MCF 10A (cell line): ENCODE results near the gene CCDC197. TPM values are rescaled to one million over a fixed set of nuclear protein-coding genes. Genes with fewer than 3 reads are reported as not detected.

Experiments used
- BruUV-seq: library from RNA; stranded (reverse); fragments of 400-500 nt; replicated peaks from 2 replicates; lab custom pipeline; 2021; lab: Mats Ljungman, UMichigan
- CTCF ChIA-PET: fragments of 300-600 bp; sonication (Branson Sonifier 250); formaldehyde crosslinking; extraction: SDS; loops from one replicate; lab custom pipeline; 2021; ENCODE audit warnings: antibody characterized with exemption, inconsistent platforms; lab: Yijun Ruan, JAX
- POLR2A ChIA-PET: fragments of 300-600, 350-650 bp; sonication (Branson Sonifier 250); formaldehyde crosslinking; extraction: SDS; loops from one replicate; lab custom pipeline; 2020; ENCODE audit warnings: antibody characterized with exemption, inconsistent platforms; lab: Yijun Ruan, JAX
- DNase-seq: peaks from one replicate; pipeline ENCODE4 v3.0.0-alpha.2; 2018; ENCODE audit not compliant: unreplicated experiment
- H3K27ac Mint-ChIP-seq: one replicate; pipeline ENCODE4 v1.8.0; 2022; ENCODE audit warnings: mild to moderate bottlenecking, low read depth, mixed read lengths; ENCODE audit not compliant: unreplicated experiment
- H3K27me3 Mint-ChIP-seq: one replicate; pipeline ENCODE4 v1.8.0; 2022; ENCODE audit warnings: mixed read lengths; ENCODE audit not compliant: insufficient read depth, unreplicated experiment
- H3K36me3 Mint-ChIP-seq: one replicate; pipeline ENCODE4 v1.8.0; 2022; ENCODE audit warnings: mild to moderate bottlenecking, moderate library complexity, mixed read lengths; ENCODE audit not compliant: insufficient read depth, unreplicated experiment
- H3K4me1 Mint-ChIP-seq: one replicate; pipeline ENCODE4 v1.8.0; 2022; ENCODE audit warnings: mixed read lengths; ENCODE audit not compliant: insufficient read depth, unreplicated experiment
- H3K4me3 Mint-ChIP-seq: one replicate; pipeline ENCODE4 v1.8.0; 2022; ENCODE audit warnings: mild to moderate bottlenecking, moderate library complexity, mixed read lengths; ENCODE audit not compliant: unreplicated experiment
- H3K9me3 Mint-ChIP-seq: one replicate; pipeline ENCODE4 v1.8.0; 2022; ENCODE audit warnings: mixed read lengths; ENCODE audit not compliant: unreplicated experiment
- CTCF ChIP-seq: fragments of 200-600 bp; IDR thresholded peaks from one replicate; pipeline ENCODE4 v1.8.0; 2022; ENCODE audit warnings: antibody characterized with exemption, mild to moderate bottlenecking; ENCODE audit not compliant: unreplicated experiment
- intact Hi-C: fragments of 100-400 bp; cut with micrococcal nuclease; formaldehyde crosslinking; loops from 2 replicates; pipeline ENCODE4 v1.14.1; 2022
- total RNA-seq: library from RNA; stranded (reverse); gene quantifications from 2 replicates; pipeline ENCODE4 v1.2.3, GENCODE V29; 2022

CCDC197 gene
- total RNA-seq, 1 experiment from 2014 or later = not detected

GRCh38 chr14:93998871-93999403 lies 1.8 kb downstream of the CCDC197 start:
- no TSS peak for BruUV-seq
- no peak overlapping the region for H3K4me3 Mint-ChIP-seq
- POLR2A ChIA-PET = no interaction called here

DNA sequence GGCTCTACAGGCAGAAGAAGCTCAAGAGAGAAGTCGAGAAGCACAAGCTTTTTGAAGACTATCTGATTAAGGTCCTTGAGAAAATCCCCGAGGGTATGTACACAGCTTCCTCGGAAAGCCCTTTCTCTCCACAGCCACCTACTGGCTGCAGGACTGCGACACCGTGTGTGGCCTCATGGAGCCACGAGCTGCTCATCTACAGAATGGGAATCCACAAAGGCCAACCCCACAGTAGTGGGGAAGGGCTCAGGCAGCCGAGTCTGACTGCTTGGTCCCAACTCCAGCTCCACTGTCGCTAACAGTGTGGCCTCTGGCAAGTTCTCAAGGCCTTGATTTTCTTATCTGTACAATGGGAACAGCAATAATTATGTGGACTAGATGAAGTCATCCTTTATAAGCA lies 2.5 kb downstream of the CCDC197 start:
- no peak for TF ChIP-seq CTCF
- Mint-ChIP-seq H3K9me3 (no peaks in the 10 kb centered on the region), H3K27me3 (peaks cover 12% of the 10 kb centered on the region), H3K36me3 (no peaks in the 10 kb centered on the region), H3K4me1 (peaks cover 19% of the 10 kb centered on the region), H3K4me3 (no peak overlapping the region), H3K27ac (no peak overlapping the region)
- no TSS peak for BruUV-seq
- ChIA-PET CTCF (interaction anchor here (0.6 to 1.7 kb wide), 9 partner anchors 8 to 679 kb away, joined by 3 to 11 read pairs (median 5); no protein-coding TSS in a partner anchor), POLR2A (interaction anchor here (0.6 kb wide), 1 partner anchor 420 kb away, joined by 3 read pairs; no protein-coding TSS in a partner anchor)
- no peak for DNase-seq
- intact Hi-C loops = no loop called here

More at GRCh38 chr14:93998871-93999403, 1.8 kb downstream of the CCDC197 start:
- Mint-ChIP-seq H3K36me3 (no peaks in the 10 kb centered on the region), H3K27me3 (peaks cover 11% of the 10 kb centered on the region), H3K9me3 (no peaks in the 10 kb centered on the region), H3K4me1 (peaks cover 19% of the 10 kb centered on the region), H3K27ac (no peak overlapping the region)
- CTCF ChIA-PET = interaction anchor here (0.6 to 1.7 kb wide), 4 partner anchors 8 to 344 kb away, joined by 3 to 11 read pairs (median 6); no protein-coding TSS in a partner anchor
- no peak for DNase-seq
- TF ChIP-seq CTCF = no peak
- intact Hi-C loops = no loop called here

GRCh38 chr14:94000267-94000666 lies 3.2 kb downstream of the CCDC197 start:
- H3K36me3 Mint-ChIP-seq = no peaks in the 10 kb centered on the region
- peaks cover 14% of the 10 kb centered on the region for H3K4me1 Mint-ChIP-seq
- no peak for TF ChIP-seq CTCF
- peaks cover 12% of the 10 kb centered on the region for H3K27me3 Mint-ChIP-seq
- ChIA-PET CTCF (interaction anchor here (0.6 to 1.7 kb wide), 14 partner anchors 9 to 1464 kb away, joined by 3 to 29 read pairs (median 5); no protein-coding TSS in a partner anchor), POLR2A (no interaction called here)
- no peak for DNase-seq
- H3K27ac Mint-ChIP-seq = no peak overlapping the region
- no TSS peak for BruUV-seq
- no peaks in the 10 kb centered on the region for H3K9me3 Mint-ChIP-seq
- intact Hi-C loops = loop anchor here (2.0 kb wide), 1 partner anchor 345 kb away; no protein-coding TSS in a partner anchor
- H3K4me3 Mint-ChIP-seq = no peak overlapping the region

GRCh38 chr14:94001016-94001415 lies 3.9 kb downstream of the CCDC197 start:
- no peaks in the 10 kb centered on the region for H3K36me3 Mint-ChIP-seq
- ChIA-PET POLR2A (no interaction called here), CTCF (interaction anchor here (0.6 to 1.5 kb wide), 20 partner anchors 10 to 1463 kb away, joined by 3 to 29 read pairs (median 4); no protein-coding TSS in a partner anchor)
- H3K4me1 Mint-ChIP-seq = peaks cover 8% of the 10 kb centered on the region
- no peak for TF ChIP-seq CTCF
- BruUV-seq = no TSS peak
- no peaks in the 10 kb centered on the region for H3K9me3 Mint-ChIP-seq
- H3K27me3 Mint-ChIP-seq = peaks cover 12% of the 10 kb centered on the region
- H3K27ac Mint-ChIP-seq = no peak overlapping the region
- no peak overlapping the region for H3K4me3 Mint-ChIP-seq
- intact Hi-C loops = loop anchor here (1.0 to 2.0 kb wide), 2 partner anchors 62 to 346 kb away; no protein-coding TSS in a partner anchor
- no peak for DNase-seq
